Measurements from ENCODE around the gene LIMS1. TPM values are rescaled to one million over a fixed set of nuclear protein-coding genes. Genes with fewer than 3 reads are reported as not detected.

Gene LIMS1
- total RNA-seq, 1 donor from 2014 or later, result 201 TPM

GRCh38 chr2:108613261-108614042 is 79.2 kb downstream of the LIMS1 start:
- peak; percentile 22 for DNase-seq (ENCODE audit: low read depth)

GRCh38 chr2:108614043-108614545 is 79.8 kb downstream of the LIMS1 start:
- no peak for DNase-seq (ENCODE audit: low read depth)

GRCh38 chr2:108614659-108615058 is 80.4 kb downstream of the LIMS1 start:
- no peak for DNase-seq (ENCODE audit: low read depth)

GRCh38 chr2:108615480-108616090 is 81.3 kb downstream of the LIMS1 start:
- DNase-seq (ENCODE audit: low read depth), result no peak

- DNase-seq (ENCODE audit: low read depth), result no peak
Observed at GRCh38 chr2:108616318-108616717, 82.0 kb downstream of the LIMS1 start.

GRCh38 chr2:108616751-108617161 is 82.5 kb downstream of the LIMS1 start:
- DNase-seq (ENCODE audit: low read depth), result no peak

GRCh38 chr2:108617617-108618016 is 83.3 kb downstream of the LIMS1 start:
- no peak for DNase-seq (ENCODE audit: low read depth)

- no peak for DNase-seq (ENCODE audit: low read depth)
Observed at GRCh38 chr2:108619925-108620620, 85.8 kb downstream of the LIMS1 start.

GRCh38 chr2:108620656-108621055 is 86.4 kb downstream of the LIMS1 start:
- DNase-seq (ENCODE audit: low read depth), result no peak

- no peak for DNase-seq (ENCODE audit: low read depth)
Observed at GRCh38 chr2:108621087-108621559, 86.9 kb downstream of the LIMS1 start.

GRCh38 chr2:108621687-108622681 is 87.7 kb downstream of the LIMS1 start:
- no peak for DNase-seq (ENCODE audit: low read depth)

- no peak for DNase-seq (ENCODE audit: low read depth)
Observed at GRCh38 chr2:108623616-108624015, 89.3 kb downstream of the LIMS1 start.

GRCh38 chr2:108625186-108625827 is 91.0 kb downstream of the LIMS1 start:
- no peak for DNase-seq (ENCODE audit: low read depth)

GRCh38 chr2:108625828-108626195 is 91.5 kb downstream of the LIMS1 start:
- DNase-seq (ENCODE audit: low read depth), result no peak

- no peak for DNase-seq (ENCODE audit: low read depth)
Observed at GRCh38 chr2:108626995-108627394, 92.7 kb downstream of the LIMS1 start.

GRCh38 chr2:108627911-108628567 is 93.8 kb downstream of the LIMS1 start:
- no peak for DNase-seq (ENCODE audit: low read depth)

- no peak for DNase-seq (ENCODE audit: low read depth)
Observed at GRCh38 chr2:108628936-108629335, 94.7 kb downstream of the LIMS1 start.

GRCh38 chr2:108629417-108629816 is 95.1 kb downstream of the LIMS1 start:
- DNase-seq (ENCODE audit: low read depth), result no peak

GRCh38 chr2:108630567-108631405 is 96.5 kb downstream of the LIMS1 start:
- DNase-seq (ENCODE audit: low read depth), result peak; percentile 23
